ENCODE measurements around the gene NPB.
"Not testable (repeated sequence)": the region's sequence is repeated elsewhere in the genome, so short reads cannot be mapped to it uniquely, and the experiment has no call there.

The NPB gene

DNA sequence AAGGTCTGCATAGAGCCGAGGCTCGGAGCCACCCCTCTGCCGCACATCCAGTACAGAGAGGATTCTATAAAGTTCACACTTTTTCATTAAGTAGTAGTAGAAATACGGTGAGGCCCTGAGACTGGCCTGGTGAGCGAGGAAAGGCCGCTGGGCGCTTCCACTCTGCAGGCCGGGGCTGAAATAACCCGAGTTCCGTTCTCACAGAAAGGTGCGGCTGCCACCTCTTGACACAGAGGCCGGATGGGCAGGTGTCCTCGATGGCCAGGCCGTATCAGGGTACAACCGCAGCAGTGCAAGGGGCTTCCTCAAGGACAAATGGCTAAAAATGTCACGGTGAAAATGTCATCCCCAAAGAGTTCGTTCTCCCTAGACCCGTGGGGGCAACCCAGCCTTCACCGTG lies 9.9 kb downstream of the NPB start:
- no peak for DNase-seq (ENCODE audit: low read depth in 3 of 3)

DNA sequence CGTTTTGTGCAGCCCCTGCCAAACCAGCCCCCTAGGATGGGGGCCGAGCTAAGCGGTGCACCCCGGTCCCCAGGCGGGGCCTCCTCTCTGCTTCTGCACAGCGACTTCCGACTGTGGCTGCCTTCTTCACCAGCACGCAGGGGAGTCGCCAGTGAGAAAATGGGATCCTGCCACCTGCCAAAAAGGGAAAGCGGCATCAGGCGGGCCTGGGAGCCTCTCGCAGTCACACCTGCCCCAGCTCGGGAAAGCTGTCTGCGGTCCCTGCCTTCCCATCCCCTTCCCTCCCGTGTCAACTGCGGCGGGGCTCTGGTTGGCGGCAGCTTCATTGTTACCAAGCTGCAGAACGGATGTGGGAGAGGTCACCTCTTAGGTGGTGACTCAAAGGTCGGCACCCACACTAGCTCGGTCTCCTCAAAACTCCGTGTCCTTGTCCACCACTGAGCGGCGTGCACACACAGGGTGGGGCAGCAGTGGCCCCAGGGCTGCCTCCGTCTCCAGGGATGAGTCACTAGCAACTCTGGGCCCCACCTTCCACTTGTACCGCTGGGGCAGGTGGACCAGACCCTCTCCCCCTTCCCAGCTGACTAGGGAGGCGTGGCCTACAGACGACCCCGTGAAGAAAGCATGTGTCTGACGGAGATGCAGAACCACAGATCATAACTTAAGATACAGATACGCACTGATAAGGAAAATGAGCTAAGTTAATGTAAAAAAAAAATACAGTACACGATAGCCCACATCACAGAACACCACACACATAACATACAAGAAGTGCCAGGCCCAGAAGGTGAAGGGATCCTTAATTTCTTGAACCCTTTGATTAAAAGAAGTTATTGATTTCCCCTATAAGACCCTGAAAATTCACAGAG lies 10.6 kb downstream of the NPB start:
- no peak for DNase-seq (ENCODE audit: low read depth in 3 of 3)

DNA sequence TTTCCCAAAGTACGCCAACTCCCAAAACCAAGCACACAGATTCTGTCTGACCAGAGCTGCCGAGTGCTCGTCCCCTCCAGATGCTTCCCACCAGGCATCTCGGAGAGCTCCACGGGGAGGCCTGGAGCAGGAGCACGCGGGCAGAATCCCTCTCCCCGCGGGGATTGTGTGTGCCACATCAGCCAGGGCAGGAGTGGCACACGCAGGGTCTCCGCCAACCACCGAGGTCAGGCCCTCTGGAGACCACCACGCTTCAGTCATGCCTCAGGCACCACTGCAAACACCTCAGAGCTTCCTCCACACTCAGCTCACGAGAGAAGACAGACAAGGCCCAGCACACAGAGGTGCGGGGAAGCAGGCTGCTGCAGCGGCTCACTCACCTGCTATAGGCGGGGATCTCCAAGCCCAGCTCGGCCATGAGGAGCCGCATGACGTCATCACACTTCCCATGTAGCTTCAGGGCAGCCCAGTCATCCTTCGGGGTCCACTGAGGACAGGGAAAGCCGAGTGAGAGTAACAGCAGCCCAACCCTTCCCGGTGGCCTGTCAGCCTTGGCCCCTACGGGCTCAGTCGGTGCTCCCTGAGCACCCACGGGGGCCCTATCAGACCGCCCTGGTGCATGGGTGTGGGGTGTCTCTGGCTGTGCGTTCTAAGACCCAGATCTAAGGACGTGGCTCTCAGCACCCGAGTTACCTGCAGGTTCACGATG lies 11.5 kb downstream of the NPB start:
- no peak for DNase-seq (ENCODE audit: low read depth in 3 of 3)

DNA sequence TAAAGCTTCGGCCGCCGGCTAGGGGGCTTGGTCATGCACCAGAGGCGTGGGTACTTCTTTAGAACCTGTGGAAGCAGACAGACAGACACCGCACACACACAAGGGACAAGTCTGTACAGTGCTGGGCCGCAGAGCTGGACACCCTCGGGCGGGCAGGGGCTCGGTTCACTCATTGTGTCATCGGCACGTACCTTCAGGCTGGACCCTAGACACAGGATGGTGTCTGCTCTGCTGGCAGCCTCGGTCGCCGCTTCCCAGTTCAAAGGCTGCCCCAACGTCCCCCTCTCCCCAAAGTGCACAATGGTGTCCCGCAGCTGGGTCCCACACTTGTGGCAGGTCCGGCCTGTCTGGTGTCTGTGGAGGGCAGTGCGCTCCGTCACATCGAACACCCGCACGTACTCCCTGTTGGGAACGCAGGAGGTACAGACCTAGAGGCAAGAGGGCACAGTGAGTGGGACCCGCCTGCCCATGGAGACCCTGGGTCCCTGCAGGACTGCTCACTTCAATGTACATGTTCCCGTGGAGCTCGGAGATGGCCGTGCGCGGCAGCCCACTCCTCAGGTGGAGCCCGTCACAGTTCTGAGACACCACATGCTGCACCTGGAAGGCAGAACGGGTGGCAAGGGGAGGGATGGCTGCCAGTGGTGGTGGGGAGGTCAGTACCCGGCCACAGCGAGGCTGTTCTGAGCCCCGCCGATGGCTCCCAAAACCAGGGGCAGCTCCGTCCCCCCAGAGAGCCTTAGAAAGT lies 12.2 kb downstream of the NPB start:
- DNase-seq (ENCODE audit: low read depth in 3 of 3) = no peak

DNA sequence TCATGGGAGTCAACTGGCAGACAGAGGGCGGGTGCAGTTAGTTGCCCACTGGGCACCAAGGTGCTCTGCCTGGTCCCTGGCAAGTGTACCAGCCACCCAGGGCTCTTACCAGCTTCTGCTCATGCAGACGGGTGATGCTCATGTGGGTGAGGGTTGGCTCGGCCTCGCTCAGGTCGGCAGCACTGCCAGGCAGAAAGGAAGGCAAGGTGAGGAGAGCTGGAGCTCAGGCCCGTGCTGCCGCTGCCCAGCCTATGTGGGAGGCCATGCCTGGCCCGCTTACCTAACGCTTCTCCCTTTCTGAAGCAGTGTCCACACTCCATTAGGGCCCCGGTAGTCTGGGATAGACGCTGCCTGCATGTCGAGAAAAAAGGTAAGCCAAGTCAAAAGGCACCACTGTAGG lies 13.3 kb downstream of the NPB start:
- no peak for DNase-seq (ENCODE audit: low read depth in 3 of 3)

DNA sequence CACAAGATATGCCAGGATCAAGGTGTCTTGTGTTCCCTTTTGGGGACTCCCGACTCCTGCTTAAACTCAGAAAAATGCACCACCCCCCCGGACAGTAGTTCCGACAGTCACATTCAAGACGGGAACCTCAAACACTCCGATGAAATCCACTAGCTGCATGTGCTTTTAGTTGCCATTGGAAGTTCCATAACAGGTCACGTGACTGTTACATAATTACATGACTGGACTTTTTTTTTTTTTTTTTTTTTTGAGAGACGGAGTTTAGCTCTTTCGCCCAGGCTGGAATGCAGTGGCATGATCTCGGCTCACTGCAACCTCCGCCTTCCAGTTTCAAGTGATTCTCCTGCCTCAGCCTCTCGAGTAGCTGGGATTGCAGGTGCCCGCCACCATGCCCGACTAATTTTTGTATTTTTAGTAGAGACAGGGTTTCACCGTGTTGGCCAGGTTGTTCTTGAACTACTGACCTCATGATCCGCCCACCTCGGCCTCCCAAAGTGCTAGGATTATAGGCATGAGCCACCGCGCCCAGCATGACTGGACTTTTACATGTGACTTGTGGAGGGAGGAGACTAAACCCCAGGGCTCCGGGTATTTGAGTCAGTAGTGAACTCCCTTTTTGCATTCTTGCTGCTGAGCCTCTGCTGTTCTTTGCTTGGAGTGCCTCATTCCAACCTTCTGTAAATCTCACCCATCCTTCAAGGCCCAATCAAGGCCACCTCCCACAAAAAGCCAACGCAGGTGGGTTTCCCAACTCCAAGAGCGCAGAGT lies 14.4 kb downstream of the NPB start:
- no peak for DNase-seq (ENCODE audit: low read depth in 3 of 3)

DNA sequence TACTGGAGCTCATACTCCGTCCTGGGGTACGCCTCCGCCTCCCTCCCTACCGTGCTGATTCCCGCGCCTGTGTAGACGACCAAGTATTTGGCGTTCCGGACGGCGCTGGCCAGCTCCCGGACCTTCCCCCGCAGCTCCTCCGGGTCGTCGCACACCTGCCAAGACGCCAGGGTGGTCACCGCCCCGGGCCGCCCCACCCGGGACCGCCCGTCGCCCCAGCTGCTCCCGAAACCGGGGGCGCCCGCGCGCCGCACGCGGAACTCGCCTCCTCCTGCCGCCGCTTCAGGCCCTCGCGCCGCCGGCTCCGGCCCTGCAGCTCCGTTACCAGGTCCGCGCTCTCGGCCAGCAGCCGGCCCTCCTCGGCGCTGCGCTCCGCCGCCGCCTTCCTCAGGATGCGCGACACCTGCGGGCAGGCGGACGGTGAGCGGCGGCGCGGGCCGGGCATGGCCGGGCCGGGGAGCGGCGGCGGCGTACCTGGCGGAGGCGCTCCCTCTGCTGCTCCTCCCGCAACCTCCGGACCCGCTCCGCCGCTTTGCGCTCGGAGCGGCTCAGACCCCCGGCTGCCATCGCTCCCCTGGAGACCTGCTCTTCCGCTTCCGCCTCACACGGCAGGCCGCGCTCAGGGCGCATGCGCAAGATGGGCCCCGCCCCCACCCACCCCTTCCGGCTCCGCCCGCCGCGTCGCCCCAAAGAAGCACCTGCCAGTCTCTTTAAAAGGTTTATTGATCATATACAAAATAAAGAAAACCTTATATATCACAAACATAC lies 15.7 kb downstream of the NPB start, which contains the start of gene SIRT7:
Gene SIRT7 (minus strand): TSS at position 612 of the 768 bp plus-strand sequence. CDS start 45 bp downstream, at position 567.
- peak; percentile 70 to 74 (median 72) for DNase-seq (ENCODE audit: low read depth in 3 of 3)

DNA sequence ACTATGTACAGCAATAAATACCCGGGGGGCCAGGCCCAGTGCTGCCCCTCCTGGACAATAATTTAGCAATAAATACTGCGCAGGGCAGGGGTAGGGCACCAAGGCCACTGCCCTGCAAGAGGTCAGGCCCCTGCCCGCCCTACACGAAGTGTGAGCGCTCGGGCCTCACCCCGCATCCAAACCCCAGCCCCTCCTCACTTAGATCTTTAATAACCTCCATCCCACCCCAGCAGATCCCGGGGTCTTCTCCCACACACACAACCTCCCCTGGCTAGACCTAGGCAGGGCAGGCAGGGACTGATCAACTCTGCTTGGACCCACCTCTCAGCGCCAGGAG lies 16.3 kb downstream of the NPB start:
- not testable (repeated sequence) for DNase-seq (ENCODE audit: low read depth in 3 of 3)

DNA sequence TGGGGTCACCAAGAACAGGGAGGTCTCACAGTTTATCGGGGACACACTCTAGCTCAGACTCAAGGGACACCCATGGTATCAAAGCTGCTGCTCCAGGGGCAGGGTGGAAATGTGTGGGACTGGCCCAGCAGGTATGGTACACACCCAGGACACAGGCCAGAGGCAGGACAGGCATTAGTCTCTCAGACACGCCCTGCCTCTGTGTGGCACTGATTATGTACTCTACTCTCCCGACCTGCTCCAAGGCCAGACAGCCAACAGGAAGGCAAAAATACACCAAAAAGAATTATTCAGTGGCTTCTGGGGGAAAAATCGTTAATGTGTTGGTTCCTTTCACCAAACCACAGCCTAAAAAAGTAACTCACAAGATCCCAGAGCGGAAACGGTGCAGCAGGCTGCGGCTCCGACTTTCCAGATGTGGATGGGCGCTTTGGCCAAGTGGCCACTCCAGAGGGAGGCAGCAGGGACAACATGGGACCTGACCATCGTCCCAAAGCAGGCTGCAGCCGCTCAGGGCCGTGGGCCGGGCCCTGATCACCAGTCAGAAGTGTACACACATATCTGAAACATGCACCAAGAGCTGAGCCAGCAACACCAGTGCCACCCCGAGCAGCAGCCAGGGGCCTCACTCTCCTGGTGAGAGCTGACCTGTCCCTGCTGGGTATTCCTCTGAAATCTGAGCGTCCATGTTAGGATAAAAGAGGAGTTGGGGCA lies 17.0 kb downstream of the NPB start:
- no peak for DNase-seq (ENCODE audit: low read depth in 3 of 3)

DNA sequence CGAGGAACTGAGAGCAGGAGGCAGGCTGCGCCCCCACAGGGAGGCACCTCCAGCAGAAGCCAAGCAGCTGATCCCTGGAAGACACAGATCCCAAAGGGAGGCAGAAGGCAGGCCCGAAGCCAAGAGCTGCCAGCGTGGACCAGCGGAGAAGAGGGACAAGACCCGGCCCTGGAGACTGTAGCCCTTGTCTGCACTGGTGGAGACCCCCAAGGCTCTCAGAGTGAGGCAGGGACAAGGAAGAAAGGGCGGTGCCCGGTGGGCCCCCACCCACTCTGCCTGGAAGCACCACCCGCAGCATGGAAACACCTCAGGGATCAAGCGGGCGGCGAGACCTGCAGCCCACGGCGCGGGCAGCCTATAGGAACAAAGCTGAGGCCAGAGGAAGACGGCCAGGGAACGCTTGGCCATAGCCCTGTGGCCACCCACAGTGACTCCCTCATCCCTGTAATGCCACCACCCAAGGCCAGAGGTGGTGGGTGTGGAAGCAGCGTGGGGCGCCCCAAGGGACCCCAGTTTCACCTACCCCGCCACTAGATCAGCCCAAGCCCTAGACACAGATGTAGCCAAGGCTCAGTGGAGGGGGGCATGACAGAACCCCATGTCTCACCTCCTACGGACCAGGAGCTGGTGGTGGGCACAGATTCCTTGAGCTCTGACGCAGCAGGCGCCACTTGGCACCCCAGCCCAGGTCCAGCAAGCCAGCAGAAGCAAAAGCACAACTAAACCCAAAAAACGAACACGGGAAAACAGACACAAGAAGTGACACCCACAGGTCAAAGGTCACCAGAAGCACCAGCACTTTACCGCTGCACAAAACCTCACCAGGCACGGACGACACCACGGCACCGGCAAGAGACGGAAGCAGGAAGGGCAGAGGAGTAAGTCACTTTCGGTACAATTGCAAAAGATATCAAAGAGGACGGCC lies 18.8 kb downstream of the NPB start:
- no peak for DNase-seq (ENCODE audit: low read depth in 3 of 3)

DNA sequence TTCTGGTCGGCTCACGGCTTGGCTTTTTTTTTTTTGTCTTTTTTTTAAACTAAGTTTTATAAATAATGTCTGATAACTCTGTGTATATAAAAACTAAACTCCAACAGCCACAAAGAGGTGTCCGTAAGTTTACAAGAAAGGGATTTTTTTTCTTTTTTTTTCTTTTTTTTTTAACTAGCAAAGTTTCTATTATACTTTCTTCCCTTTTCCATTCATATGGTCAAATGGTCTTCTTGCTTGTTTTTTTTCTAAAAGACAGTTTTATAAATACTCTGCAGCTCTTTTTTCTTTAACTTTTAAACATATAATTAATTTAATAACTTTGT lies 19.5 kb downstream of the NPB start:
- no peak for DNase-seq (ENCODE audit: low read depth in 3 of 3)

DNA sequence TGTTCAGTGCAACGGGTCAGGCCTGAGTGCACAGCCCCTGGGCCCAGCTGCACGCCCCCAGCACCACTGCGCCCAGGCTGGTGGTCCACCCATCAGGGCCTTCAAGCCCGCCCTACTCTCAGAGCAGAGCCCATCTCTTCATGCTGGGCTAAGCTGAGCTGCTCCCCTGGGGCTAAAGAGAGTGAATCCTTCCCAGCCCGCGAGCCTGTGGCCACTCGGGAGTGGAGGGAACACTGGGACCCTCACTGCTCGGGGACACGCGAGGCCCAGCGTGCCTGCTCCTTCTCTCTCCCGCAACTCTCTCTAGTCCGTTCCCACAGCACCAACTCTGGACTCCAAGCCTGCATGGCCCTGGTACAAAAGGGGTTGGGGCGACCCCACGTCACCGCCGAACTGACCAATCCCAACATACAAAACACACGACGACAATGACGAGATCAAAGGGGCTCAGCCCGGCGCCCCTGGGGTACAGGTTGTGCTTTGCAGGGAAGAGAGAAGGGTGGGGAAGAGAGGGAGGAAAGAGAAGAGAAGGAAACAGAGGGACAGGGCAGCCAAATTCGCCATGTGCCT lies 20.0 kb downstream of the NPB start:
- no peak for DNase-seq (ENCODE audit: low read depth in 3 of 3)

DNA sequence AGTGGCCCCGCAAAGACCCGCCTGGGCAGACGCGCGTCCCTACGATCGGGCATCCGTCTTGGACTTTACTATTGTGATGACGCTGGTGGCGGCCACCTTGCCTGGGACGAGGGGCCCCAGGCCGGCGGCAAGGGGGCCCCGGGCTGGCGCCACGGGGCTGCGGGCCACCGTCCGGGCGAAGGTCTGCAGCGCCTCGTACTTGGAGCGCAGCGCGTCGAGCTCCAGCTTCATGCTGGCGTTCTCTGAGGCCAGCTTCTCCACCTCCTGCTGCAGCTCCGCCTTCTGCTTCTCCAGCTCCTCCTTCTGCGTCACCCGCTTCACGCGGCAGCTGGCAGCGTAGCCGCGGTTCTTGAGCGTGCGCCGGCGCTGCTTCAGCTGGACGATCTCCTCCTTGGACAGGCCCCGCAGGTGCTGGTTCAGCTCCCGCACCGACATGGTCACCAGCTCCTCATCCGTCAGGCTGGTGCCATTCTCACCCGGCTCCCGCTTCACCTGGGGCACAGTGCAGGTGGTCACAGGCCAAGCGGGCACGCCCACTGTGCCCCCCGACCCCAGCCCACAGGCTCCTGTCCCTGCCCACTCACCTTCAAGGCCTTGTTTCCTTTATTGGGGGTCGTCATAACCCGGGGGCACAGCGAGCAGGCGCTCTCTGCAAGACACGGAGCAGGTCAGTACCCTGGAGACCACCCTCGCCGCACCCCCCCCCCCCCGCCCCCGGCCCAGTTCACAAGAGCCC lies 20.7 kb downstream of the NPB start:
- no peak for DNase-seq (ENCODE audit: low read depth in 3 of 3)

DNA sequence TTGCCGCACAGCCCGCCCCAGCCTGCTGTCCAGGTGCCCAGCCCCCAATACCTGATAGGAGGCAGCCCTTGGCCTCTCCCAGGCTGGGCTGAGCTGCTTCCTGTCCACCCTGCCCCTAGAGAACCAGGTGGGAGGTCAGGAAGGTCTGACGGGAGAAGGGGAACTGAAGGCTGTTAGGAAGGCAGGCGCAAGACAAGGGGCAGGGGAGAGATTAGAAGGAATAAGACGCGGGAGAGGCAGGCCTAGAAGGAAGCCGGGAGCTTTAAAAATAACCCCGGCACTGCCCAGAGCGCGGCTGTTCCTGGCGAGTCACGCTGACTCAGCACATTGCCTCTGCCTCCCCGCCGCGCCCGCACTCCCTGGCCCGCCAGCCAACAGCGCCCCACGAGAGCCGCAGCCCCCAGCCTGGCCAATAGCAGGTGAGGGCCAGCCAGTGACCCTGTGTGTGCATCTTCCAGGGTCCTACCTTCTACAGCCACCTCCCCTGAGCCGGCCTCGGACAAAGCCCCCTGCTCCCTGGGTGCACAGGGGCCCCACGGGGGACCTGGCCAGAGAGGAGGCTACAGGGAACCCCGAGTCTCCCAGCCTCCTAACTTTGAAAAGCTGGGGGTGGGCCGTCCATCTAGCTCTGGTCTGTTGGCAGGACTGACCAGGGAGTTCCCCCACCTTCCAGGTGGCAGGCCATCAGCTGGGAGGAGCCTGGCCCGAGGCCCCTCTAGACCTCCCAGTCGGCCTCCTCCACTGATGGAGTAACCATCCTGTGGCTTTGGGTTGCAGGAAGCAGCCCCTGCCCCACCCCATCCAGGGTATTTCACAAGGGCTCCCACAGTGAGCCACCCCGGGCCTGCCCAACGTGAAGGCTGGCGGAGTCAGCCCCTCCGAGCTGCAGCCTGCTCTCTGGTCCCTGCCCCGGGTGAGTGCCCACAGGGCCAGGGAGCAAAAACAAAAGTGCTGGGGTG lies 21.5 kb downstream of the NPB start:
- DNase-seq (ENCODE audit: low read depth in 3 of 3) = no peak

DNA sequence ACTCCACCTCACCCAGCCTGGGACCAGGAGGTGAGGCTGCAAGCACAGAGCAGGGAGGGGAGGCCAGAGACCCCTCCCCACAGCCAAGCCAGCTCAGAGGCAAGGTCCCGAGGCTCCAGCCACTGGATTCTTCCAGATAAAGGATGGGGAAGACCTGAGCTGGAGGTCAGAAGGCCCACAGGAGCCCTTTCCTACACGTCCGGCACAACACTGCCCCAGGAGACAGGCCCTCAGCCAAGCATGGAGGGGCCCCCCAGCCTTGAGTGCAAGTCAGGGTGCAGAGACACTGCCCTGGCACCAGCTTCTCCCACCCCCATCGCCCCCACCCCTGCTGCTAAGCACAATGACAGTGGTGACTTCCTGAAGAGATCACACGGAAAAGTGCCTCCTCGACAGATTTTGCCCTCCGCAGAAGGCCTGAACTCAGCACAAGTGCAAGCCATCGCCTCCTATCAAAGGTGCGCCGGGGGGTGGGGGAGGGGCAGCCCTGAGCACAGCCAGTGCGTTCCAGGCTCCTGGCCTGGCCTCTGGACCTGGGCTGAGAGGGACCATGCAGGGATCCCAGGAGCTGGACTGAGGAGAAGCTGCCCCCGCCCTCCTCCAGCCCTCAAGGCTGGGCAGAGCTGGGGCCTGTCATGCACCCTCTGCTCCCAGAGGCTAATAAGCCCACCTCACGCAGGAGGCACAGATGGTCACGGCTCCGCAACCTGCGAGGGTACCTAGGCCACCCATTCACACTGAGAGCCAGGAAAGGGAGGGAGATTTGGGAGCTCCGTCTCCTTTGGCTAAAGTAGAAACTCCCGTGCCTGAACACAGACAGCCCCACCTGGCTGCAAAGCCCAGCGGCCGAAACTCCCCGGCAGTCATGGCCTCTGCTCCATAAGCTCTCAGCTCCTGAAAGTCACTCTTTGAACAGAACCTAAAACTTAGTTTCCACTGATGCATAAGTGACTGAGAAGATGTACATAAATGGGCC lies 22.8 kb downstream of the NPB start:
- no peak for DNase-seq (ENCODE audit: low read depth in 3 of 3)

DNA sequence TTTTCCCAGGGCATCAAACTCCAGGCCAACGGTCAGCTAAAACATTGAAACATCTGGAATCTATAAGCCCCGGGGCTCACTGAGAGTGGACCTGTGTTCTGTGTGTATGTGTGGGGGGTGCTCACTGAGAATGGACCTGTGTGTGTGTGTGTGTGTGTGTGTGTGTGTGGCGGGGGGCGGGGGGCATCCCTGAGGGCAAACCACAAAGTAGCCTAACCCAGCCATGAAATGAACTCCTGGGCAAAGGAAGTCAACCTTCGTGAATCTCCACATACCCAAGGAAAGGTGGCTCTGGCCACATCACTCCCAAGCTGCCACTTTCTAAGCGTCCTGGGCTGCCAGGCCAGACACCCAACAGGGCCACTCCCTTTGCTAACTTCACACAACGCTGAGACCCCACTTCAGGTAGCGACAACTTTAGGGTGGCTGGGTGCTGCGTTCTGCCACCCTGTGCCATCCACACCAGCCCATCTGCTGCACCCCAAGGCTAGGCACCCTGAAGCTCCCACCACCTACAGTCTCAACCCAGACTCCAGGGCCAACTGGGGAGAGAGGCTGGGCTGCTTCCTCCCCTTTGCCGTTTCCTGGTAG lies 23.9 kb downstream of the NPB start:
- DNase-seq (ENCODE audit: low read depth in 3 of 3) = no peak
